Mucosa of stomach (tissue), 1 donor: Measurements from ENCODE around the gene DNAAF3.

Experiments used
- H3K27me3 ChIP-seq: one replicate; pipeline ENCODE4 v1.7.0; 2013; ENCODE audit warnings: mild to moderate bottlenecking, low read length; ENCODE audit not compliant: control insufficient read depth, insufficient read depth
- H3K36me3 ChIP-seq: one replicate; pipeline ENCODE4 v1.7.0; 2013; ENCODE audit warnings: low read length; ENCODE audit not compliant: control insufficient read depth, insufficient read depth
- H3K4me1 ChIP-seq: one replicate; pipeline ENCODE4 v1.7.0; 2013; ENCODE audit warnings: mild to moderate bottlenecking, low read length; ENCODE audit not compliant: control insufficient read depth, insufficient read depth
- H3K4me3 ChIP-seq: one replicate; pipeline ENCODE4 v1.7.0; 2013; ENCODE audit warnings: low read length
- H3K9ac ChIP-seq: one replicate; pipeline ENCODE4 v1.7.0; 2013; ENCODE audit warnings: mild to moderate bottlenecking, low read length, moderate library complexity
- H3K9me3 ChIP-seq: one replicate; pipeline ENCODE4 v1.7.0; 2013; ENCODE audit warnings: mild to moderate bottlenecking, low read length, moderate library complexity; ENCODE audit not compliant: control insufficient read depth
- donor health status: Pancreatic carcinoma.

Gene DNAAF3

DNA sequence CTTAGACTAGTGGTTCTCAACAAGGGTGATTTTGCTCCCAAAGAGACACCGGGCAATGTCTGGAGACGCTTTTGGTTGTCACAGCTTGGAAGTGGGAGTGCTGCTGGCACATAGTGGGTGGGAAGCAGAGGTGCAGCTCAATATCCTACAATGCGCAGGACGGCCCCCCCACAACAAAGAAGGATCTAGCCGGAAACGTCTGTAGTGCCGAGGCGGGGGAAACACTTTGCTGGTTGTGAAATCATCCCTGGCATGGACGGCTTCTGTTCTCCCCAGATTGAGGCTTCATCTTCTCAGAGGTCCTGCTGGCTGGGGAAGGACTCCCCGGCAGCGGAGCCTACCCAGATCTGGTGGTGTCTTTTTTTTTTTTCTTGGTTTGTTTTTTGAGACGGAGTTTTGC is 27.1 kb upstream of the DNAAF3 start:
- no peaks in the 10 kb centered on the region for H3K27me3 ChIP-seq
- H3K4me1 ChIP-seq, result no peaks in the 10 kb centered on the region
- H3K9me3 ChIP-seq, result no peaks in the 10 kb centered on the region
- H3K9ac ChIP-seq, result no peak overlapping the region
- no peak overlapping the region for H3K4me3 ChIP-seq
- no peaks in the 10 kb centered on the region for H3K36me3 ChIP-seq

GRCh38 chr19:55189403-55189835 is 23.0 kb upstream of the DNAAF3 start:
- peaks cover 2% of the 10 kb centered on the region for H3K27me3 ChIP-seq
- no peaks in the 10 kb centered on the region for H3K4me1 ChIP-seq
- peaks cover 11% of the 10 kb centered on the region for H3K36me3 ChIP-seq
- no peak overlapping the region for H3K9ac ChIP-seq
- no peaks in the 10 kb centered on the region for H3K9me3 ChIP-seq
- no peak overlapping the region for H3K4me3 ChIP-seq

- H3K4me1 ChIP-seq, result no peaks in the 10 kb centered on the region
- no peak overlapping the region for H3K9ac ChIP-seq
- H3K36me3 ChIP-seq, result peaks cover 11% of the 10 kb centered on the region
- peaks cover 2% of the 10 kb centered on the region for H3K27me3 ChIP-seq
- no peaks in the 10 kb centered on the region for H3K9me3 ChIP-seq
- H3K4me3 ChIP-seq, result no peak overlapping the region
These were observed 22.2 kb upstream of the DNAAF3 start for GRCh38 chr19:55188625-55189024.

DNA sequence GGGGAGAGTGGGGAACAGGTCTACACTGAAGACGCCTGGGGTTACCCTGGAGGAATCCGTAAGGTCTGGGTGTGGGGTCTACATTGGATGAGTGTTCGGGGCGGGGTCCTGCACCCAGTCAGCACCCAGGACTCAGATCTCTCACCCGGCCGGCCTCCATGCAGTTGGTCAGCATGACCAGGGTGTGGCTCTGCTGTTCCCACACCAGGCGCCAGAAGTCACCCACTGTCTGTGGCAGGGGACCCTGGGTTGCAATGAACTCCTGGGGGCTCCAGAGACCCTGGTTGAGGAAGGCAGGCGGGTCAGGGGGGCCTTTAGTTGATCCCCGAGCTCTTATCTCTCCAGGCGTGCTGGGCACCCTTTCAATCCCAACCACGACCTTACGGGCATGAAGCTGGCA is 19.7 kb upstream of the DNAAF3 start:
- H3K9me3 ChIP-seq, result no peaks in the 10 kb centered on the region
- H3K4me3 ChIP-seq, result no peak overlapping the region
- H3K27me3 ChIP-seq, result peaks cover 10% of the 10 kb centered on the region
- H3K9ac ChIP-seq, result no peak overlapping the region
- peaks cover 11% of the 10 kb centered on the region for H3K36me3 ChIP-seq
- no peaks in the 10 kb centered on the region for H3K4me1 ChIP-seq

- peaks cover 11% of the 10 kb centered on the region for H3K36me3 ChIP-seq
- H3K4me1 ChIP-seq, result peaks cover 13% of the 10 kb centered on the region
- no peak overlapping the region for H3K4me3 ChIP-seq
- no peaks in the 10 kb centered on the region for H3K9me3 ChIP-seq
- H3K27me3 ChIP-seq, result peaks cover 31% of the 10 kb centered on the region
- no peak overlapping the region for H3K9ac ChIP-seq
These were observed 15.3 kb upstream of the DNAAF3 start for GRCh38 chr19:55181740-55182139.

- Histone ChIP-seq H3K9ac (no peak within 1 kb of the TSS), H3K4me1 (peaks cover 13% of the 10 kb centered on the region), H3K27me3 (peaks cover 46% of the 10 kb centered on the region), H3K36me3 (no peaks in the 10 kb centered on the region), H3K4me3 (no peak within 1 kb of the TSS), H3K9me3 (no peaks in the 10 kb centered on the region)
These were observed 13.4 kb upstream of the DNAAF3 start, which contains the start of gene SYT5 for GRCh38 chr19:55179606-55180484. TSS of gene SYT5 (minus strand) at chr19:55180289. CDS start at chr19:55179041, 1,248 bp downstream.

- H3K36me3 ChIP-seq, result no peaks in the 10 kb centered on the region
- peaks cover 55% of the 10 kb centered on the region for H3K27me3 ChIP-seq
- no peaks in the 10 kb centered on the region for H3K9me3 ChIP-seq
- H3K4me3 ChIP-seq, result no peak overlapping the region
- H3K4me1 ChIP-seq, result peaks cover 18% of the 10 kb centered on the region
- no peak overlapping the region for H3K9ac ChIP-seq
These were observed 12.6 kb upstream of the DNAAF3 start for GRCh38 chr19:55178781-55179599.

GRCh38 chr19:55176076-55176475 is 9.7 kb upstream of the DNAAF3 start:
- Histone ChIP-seq H3K4me3 (no peak overlapping the region), H3K27me3 (peaks cover 70% of the 10 kb centered on the region), H3K4me1 (peaks cover 24% of the 10 kb centered on the region), H3K9ac (no peak overlapping the region), H3K36me3 (no peaks in the 10 kb centered on the region), H3K9me3 (no peaks in the 10 kb centered on the region)

- H3K36me3 ChIP-seq, result no peaks in the 10 kb centered on the region
- peaks cover 76% of the 10 kb centered on the region for H3K27me3 ChIP-seq
- no peaks in the 10 kb centered on the region for H3K9me3 ChIP-seq
- no peak overlapping the region for H3K4me3 ChIP-seq
- H3K4me1 ChIP-seq, result peaks cover 24% of the 10 kb centered on the region
- H3K9ac ChIP-seq, result no peak overlapping the region
These were observed 8.9 kb upstream of the DNAAF3 start for GRCh38 chr19:55175117-55175867.

DNA sequence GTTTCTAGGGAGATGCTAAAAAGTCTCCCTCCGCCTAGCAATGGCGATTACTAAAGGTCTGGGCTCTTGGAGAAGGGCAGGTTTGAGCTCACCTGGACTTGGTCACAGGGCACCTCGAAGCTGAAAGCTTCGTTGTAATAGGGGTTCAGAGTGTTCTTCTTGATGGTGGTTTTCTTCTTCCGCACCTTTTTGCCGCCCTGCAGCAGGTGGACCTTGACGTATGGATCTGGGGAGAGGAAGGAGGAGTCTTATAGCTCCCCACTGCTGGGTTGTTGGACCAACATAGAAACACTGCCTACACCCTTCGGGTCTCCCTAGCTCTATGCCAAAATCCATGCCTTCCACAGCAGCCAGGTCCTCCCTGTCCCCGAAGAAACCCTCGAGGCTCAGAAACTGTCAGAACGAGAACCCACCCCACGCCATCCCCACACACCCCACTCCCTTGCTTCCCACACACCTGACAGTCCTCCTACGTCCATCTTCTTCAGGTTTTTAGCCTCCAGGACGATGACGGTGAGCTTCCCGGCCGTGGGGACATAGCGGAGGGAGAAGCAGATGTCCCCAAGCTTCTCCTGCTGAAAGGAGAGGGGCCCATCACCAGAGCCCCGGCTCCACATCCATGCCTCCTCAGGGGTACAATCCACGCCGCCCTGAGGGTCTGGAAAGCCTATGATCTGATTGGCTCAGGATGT is 8.2 kb upstream of the DNAAF3 start:
- Histone ChIP-seq H3K9me3 (no peaks in the 10 kb centered on the region), H3K9ac (no peak overlapping the region), H3K4me3 (no peak overlapping the region), H3K4me1 (peaks cover 18% of the 10 kb centered on the region), H3K36me3 (no peaks in the 10 kb centered on the region), H3K27me3 (peaks cover 72% of the 10 kb centered on the region)

- no peaks in the 10 kb centered on the region for H3K9me3 ChIP-seq
- peaks cover 11% of the 10 kb centered on the region for H3K4me1 ChIP-seq
- H3K9ac ChIP-seq, result no peak overlapping the region
- peaks cover 65% of the 10 kb centered on the region for H3K27me3 ChIP-seq
- H3K36me3 ChIP-seq, result no peaks in the 10 kb centered on the region
- H3K4me3 ChIP-seq, result no peak overlapping the region
These were observed 7.4 kb upstream of the DNAAF3 start for GRCh38 chr19:55173714-55174409.
